GM21619 (cell line): ENCODE results near the gene ZBTB5.
A peak's percentile ranks its signal among the peaks of the same experiment; 100 is the strongest.
"Not testable (repeated sequence)": the region's sequence is repeated elsewhere in the genome, so short reads cannot be mapped to it uniquely, and the experiment has no call there.

Experiments
- ATAC-seq: cut with Tn5 transposase; IDR thresholded peaks from one replicate; pipeline ENCODE4 v1.9.1; 2021; ENCODE audit not compliant: unreplicated experiment

The ZBTB5 gene

GRCh38 chr9:37426431-37426830 is 38.8 kb downstream of the ZBTB5 start:
- ATAC-seq, result not testable (repeated sequence)

DNA sequence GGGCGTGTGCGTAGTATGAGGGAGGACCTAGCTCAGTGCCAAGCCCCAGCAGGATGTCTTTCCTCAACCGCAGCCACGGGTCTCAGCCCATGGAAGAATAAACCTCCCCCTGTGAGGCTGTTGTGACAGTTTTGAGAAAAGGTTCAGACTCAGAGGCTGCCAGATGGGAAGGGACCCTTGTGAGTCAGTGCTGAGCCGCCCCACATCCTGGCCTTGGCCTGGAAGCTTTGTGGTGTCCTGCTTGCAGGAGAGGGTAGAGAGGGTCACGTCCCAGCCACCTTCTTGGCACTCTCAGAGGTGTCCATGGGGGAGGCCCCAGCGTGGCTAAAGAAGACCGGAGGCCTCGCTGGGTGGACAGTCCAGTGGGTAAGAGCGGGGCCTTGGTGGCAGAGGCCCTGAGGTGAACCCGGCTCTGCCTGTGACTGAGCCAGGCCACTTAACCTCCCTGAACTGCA is 39.9 kb downstream of the ZBTB5 start:
- no peak for ATAC-seq

GRCh38 chr9:37424686-37425297 is 40.5 kb downstream of the ZBTB5 start:
- no peak for ATAC-seq

- ATAC-seq, result no peak
These were observed 41.0 kb downstream of the ZBTB5 start for GRCh38 chr9:37424204-37424685.

- ATAC-seq, result no peak
These were observed 41.7 kb downstream of the ZBTB5 start for GRCh38 chr9:37423508-37423907.

GRCh38 chr9:37422289-37423104 is 42.8 kb downstream of the ZBTB5 start, which contains the start of gene GRHPR:
Gene GRHPR, plus strand, starts transcription at chr9:37422696. Its CDS starts 55 bp downstream, at chr9:37422751.
- ATAC-seq, result peak; percentile 92

- ATAC-seq, result no peak
These were observed 43.3 kb downstream of the ZBTB5 start for GRCh38 chr9:37421914-37422288.

- ATAC-seq, result no peak
These were observed 44.7 kb downstream of the ZBTB5 start for GRCh38 chr9:37420271-37421215.

GRCh38 chr9:37419204-37419603 is 46.0 kb downstream of the ZBTB5 start:
- no peak for ATAC-seq

- ATAC-seq, result no peak
These were observed 47.2 kb downstream of the ZBTB5 start for GRCh38 chr9:37417857-37418618.

GRCh38 chr9:37417252-37417803 is 47.9 kb downstream of the ZBTB5 start:
- no peak for ATAC-seq

GRCh38 chr9:37415011-37415719 is 50.1 kb downstream of the ZBTB5 start:
- ATAC-seq, result peak; percentile 30

GRCh38 chr9:37414503-37414943 is 50.7 kb downstream of the ZBTB5 start:
- ATAC-seq, result no peak

DNA sequence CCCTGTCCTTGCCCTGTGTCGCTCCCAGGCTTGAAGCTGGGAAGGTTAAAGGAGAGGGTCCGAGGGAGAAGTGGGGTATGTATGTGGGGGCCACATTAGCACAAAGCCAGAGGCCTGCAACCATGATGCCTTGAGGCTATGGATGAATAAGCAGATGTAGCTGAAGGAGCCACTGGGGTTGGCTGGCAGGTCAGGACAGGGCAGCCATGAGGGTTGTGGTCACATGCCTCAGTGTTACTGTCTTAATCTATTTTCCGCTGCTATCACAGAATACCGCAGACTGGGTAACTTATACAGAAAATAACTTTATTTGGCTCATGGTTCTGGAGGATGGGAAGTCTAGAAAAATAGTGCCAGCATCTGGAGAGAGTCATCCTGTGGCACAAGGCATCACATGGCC is 51.9 kb downstream of the ZBTB5 start:
- ATAC-seq, result no peak

- ATAC-seq, result no peak
These were observed 52.7 kb downstream of the ZBTB5 start for GRCh38 chr9:37412431-37413151.

GRCh38 chr9:37410969-37411785 is 54.1 kb downstream of the ZBTB5 start:
- no peak for ATAC-seq

GRCh38 chr9:37410354-37410861 is 54.8 kb downstream of the ZBTB5 start:
- no peak for ATAC-seq
